K562 (cell line): ENCODE data around the gene COL5A1. TPM values are rescaled to one million over a fixed set of nuclear protein-coding genes. Genes with fewer than 3 reads are reported as not detected.

ENCODE experiments used
- ATAC-seq: fragments of 200-7000 bp; cut with Tn5 transposase; 3 replicates; pipeline ENCODE4 v1.9.1; 2020; ENCODE audit warnings: moderate library complexity
- BruUV-seq: library from RNA; stranded (reverse); fragments of 400-500 nt; replicated peaks from 2 replicates; lab custom pipeline; 2021; lab: Mats Ljungman, UMichigan
- CTCF ChIA-PET: fragments of 300-600 bp; formaldehyde crosslinking; extraction: SDS; loops from one replicate; lab custom pipeline; 2021; ENCODE audit warnings: low intra/inter-chr PET ratio; lab: Yijun Ruan, JAX
- POLR2A ChIA-PET: fragments of 300-600, 350-650 bp; sonication (Branson Sonifier 250); formaldehyde crosslinking; extraction: SDS; loops from one replicate; lab custom pipeline; 2021; ENCODE audit warnings: antibody characterized with exemption, inconsistent platforms; lab: Yijun Ruan, JAX
- DNase-seq, 4 experiments: peaks; one replicate each; pipeline versions ENCODE4 v3.0.0 to v3.0.0-alpha.2; 2011 to 2018; ENCODE audit warnings: low spot score in 3 of 4, mixed read lengths in 3 of 4; ENCODE audit errors: extremely low read depth in 1 of 4
- FAIRE-seq: peaks from 2 replicates; lab custom pipeline; 2011; peaks lifted over from hg19 to GRCh38; lab: Jason Lieb, UNC
- H2AFZ ChIP-seq: 2 replicates; pipeline ENCODE4 v1.6.0; 2011; ENCODE audit warnings: low read depth, low read length, control low read depth, inconsistent platforms
- H3K27ac ChIP-seq: fragments of 200-600 bp; 3 replicates; pipeline ENCODE4 v1.8.0; 2011; ENCODE audit warnings: low read depth, mild to moderate bottlenecking, control low read depth, inconsistent platforms, low read length, moderate library complexity, mixed read lengths; ENCODE audit errors: extremely low read depth
- H3K27me3 ChIP-seq, 2 experiments: fragments of 300-600 bp in 1 of 2; 2 replicates in 1 of 2; 3 replicates in 1 of 2; pipeline versions ENCODE4 v1.6.0 to v1.8.0; 2011; ENCODE audit warnings: inconsistent platforms in 2 of 2, low read length in 2 of 2, mild to moderate bottlenecking in 1 of 2, mixed read lengths in 1 of 2, moderate library complexity in 1 of 2; ENCODE audit not compliant: control insufficient read depth in 2 of 2, insufficient read depth in 2 of 2
- H3K36me3 ChIP-seq: fragments of 300-600 bp; 3 replicates; pipeline ENCODE4 v1.8.0; 2011; ENCODE audit warnings: mild to moderate bottlenecking, low read length, inconsistent platforms; ENCODE audit not compliant: control insufficient read depth, insufficient read depth
- H3K4me1 ChIP-seq, 2 experiments: fragments of 200-600 bp in 1 of 2; replicated peaks in 1 of 2; 2 replicates in 1 of 2; 3 replicates in 1 of 2; pipeline versions ENCODE4 v1.5.1 to v1.8.0; 2011; ENCODE audit warnings: inconsistent platforms in 2 of 2, low read length in 2 of 2, mild to moderate bottlenecking in 1 of 2, mixed read lengths in 1 of 2, moderate library complexity in 1 of 2; ENCODE audit not compliant: control insufficient read depth in 2 of 2, insufficient read depth in 2 of 2
- H3K4me2 ChIP-seq: 2 replicates; pipeline ENCODE4 v1.6.1; 2011; ENCODE audit warnings: low read length, control low read depth, inconsistent platforms, mixed read lengths; ENCODE audit not compliant: insufficient read depth
- H3K4me3 ChIP-seq: fragments of 200-600 bp; sonication (generic), shearing (Covaris generic); 2 replicates; pipeline ENCODE4 v1.5.1; 2016; ENCODE audit warnings: control low read depth, inconsistent platforms
- H3K79me2 ChIP-seq: fragments of 200-600 bp; 3 replicates; pipeline ENCODE4 v1.8.0; 2011; ENCODE audit warnings: low read length, inconsistent platforms; ENCODE audit not compliant: control insufficient read depth, insufficient read depth
- H3K9ac ChIP-seq, 2 experiments: 2 replicates each; pipeline versions ENCODE4 v1.6.0 to v1.6.1; 2011; ENCODE audit warnings: low read depth in 2 of 2, low read length in 2 of 2, control low read depth in 1 of 2, inconsistent platforms in 1 of 2, mild to moderate bottlenecking in 1 of 2, mixed read lengths in 1 of 2; ENCODE audit not compliant: insufficient read depth in 1 of 2
- H3K9me1 ChIP-seq: one replicate; pipeline ENCODE4 v1.6.0; 2011; ENCODE audit warnings: inconsistent platforms, mild to moderate bottlenecking, low read length, moderate library complexity; ENCODE audit not compliant: control insufficient read depth, insufficient read depth
- H3K9me3 ChIP-seq: replicated peaks from 2 replicates; pipeline ENCODE4 v1.5.1; 2011; ENCODE audit warnings: low read depth, low read length, inconsistent platforms; ENCODE audit not compliant: control insufficient read depth, insufficient read depth
- H4K20me1 ChIP-seq: replicated peaks from 2 replicates; pipeline ENCODE4 v1.6.1; 2011; ENCODE audit warnings: low read length, inconsistent platforms, mixed read lengths; ENCODE audit not compliant: control insufficient read depth, insufficient read depth
- BRF1 ChIP-seq: IDR thresholded peaks from 3 replicates; pipeline ENCODE4 v1.6.1; 2011; ENCODE audit warnings: borderline replicate concordance, mild to moderate bottlenecking; ENCODE audit not compliant: insufficient read length; ENCODE audit errors: extremely low read depth
- CHCHD3 ChIP-seq: fragments of 250-450 bp; sonication (Bioruptor Pico); IDR thresholded peaks from 2 replicates; pipeline ENCODE4 v2.1.2; 2022; ENCODE audit warnings: mild to moderate bottlenecking
- CXXC5 ChIP-seq: fragments of 250-450 bp; sonication (Bioruptor Pico); IDR thresholded peaks from 2 replicates; pipeline ENCODE4 v1.8.0; 2022; ENCODE audit warnings: inconsistent platforms, mild to moderate bottlenecking, moderate library complexity
- ETV5 ChIP-seq: sonication (generic); formaldehyde crosslinking; IDR thresholded peaks from 2 replicates; pipeline ENCODE4 v1.4.0; 2020; ENCODE audit warnings: low read depth, mild to moderate bottlenecking, missing genetic modification reagents
- ID3 ChIP-seq, 2 experiments: fragments of 250-450 bp in 1 of 2; fragments of 450-650 bp in 1 of 2; sonication (Bioruptor Pico) in 1 of 2; IDR thresholded peaks; 2 replicates each; pipeline versions ENCODE4 v1.6.1 to v1.8.0; 2016 to 2021; ENCODE audit warnings: mild to moderate bottlenecking in 2 of 2, moderate library complexity in 2 of 2, missing compliant biosample characterization in 1 of 2, missing genetic modification characterization in 1 of 2
- PKNOX1 ChIP-seq: fragments of 450-650 bp; IDR thresholded peaks from 2 replicates; pipeline ENCODE4 v1.6.1; 2016
- TGIF2 ChIP-seq: sonication (generic); formaldehyde crosslinking; IDR thresholded peaks from 2 replicates; pipeline ENCODE4 v1.8.1; 2022; ENCODE audit warnings: mild to moderate bottlenecking, missing genetic modification reagents, moderate library complexity
- ZNF124 ChIP-seq: sonication (generic); formaldehyde crosslinking; IDR thresholded peaks from 2 replicates; pipeline ENCODE4 v1.8.1; 2022; ENCODE audit warnings: missing genetic modification reagents
- WGBS: fragments of 100-300 bp; shearing (Covaris generic); methylation state at CpG from one replicate; pipeline ENCODE4 v1.1.6; 2016; ENCODE audit warnings: low coverage, mixed read lengths; ENCODE audit not compliant: insufficient coverage; ENCODE audit errors: missing lambda C conversion rate; 5-methylcytosine and 5-hydroxymethylcytosine counted together
- in situ Hi-C: fragments of 300-500 bp; cut with MboI; formaldehyde crosslinking; loops from 4 replicates; pipeline ENCODE4 v1.15.0; 2018; ENCODE audit warnings: inconsistent platforms, mixed read lengths
- intact Hi-C: fragments of 100-400 bp; cut with micrococcal nuclease; formaldehyde crosslinking; loops from 2 replicates; pipeline ENCODE4 v1.14.2; 2022
- polyA plus RNA-seq, 8 experiments: library from polyadenylated mRNA; depleted of rRNA in 4 of 8; stranded (reverse) in 5 of 8; unstranded in 3 of 8; fragments of >200 nt; fragmentation: Nextera tagmentation in 2 of 8; fragmentation: Illumina TruSeq in 1 of 8; extraction: Ambion mirVana in 2 of 8; extraction: Trizol in 1 of 8; gene quantifications; 2 replicates each; pipeline versions ENCODE4 v1.2.1 to v1.2.3, GENCODE V29; 2011 to 2014; ENCODE audit warnings: inconsistent platforms in 1 of 8, missing spikeins in 1 of 8
- total RNA-seq, 7 experiments: library from RNA; depleted of rRNA in 6 of 7; stranded (reverse); fragments of >200 nt in 6 of 7; fragmentation: Illumina TruSeq in 2 of 7; extraction: Trizol in 2 of 7; gene quantifications; 2 replicates each; pipeline versions ENCODE4 v1.2.1 to v1.2.3, GENCODE V29; 2011 to 2021; ENCODE audit warnings: low replicate concordance in 1 of 7
- TF ChIP-seq, protein P1 (sequence below): fragments of 250-450 bp; sonication (Bioruptor Pico); IDR thresholded peaks from 2 replicates; pipeline ENCODE4 v1.4.0; 2020; ENCODE audit warnings: mild to moderate bottlenecking, moderate library complexity

Gene COL5A1
- total and polyA plus RNA-seq, 9 of the 15 experiments (the other 6 are each of a cell fraction or from before 2014, with no cell fraction given), result under 0.01 to 0.13 (median 0.04) TPM; not detected in 6

- Histone ChIP-seq H3K4me1 (no peaks in the 10 kb centered on the region), H3K4me3 (no peak overlapping the region)
- under 1% methylated on average over 24 of the region's 25 CpGs for WGBS
- TF ChIP-seq ETV5 (no peak), ZNF124 (no peak), ID3 (CRISPR knock-in tag; IDR thresholded peaks at IDR 0.05) (no peak), ID3 (tag; IDR thresholded peaks at IDR 0.05) (no peak), CXXC5 (CRISPR knock-in tag) (no peak), CHCHD3 (CRISPR knock-in tag) (no peak), TGIF2 (CRISPR knock-in tag) (no peak), PKNOX1 (no peak), BRF1 (no peak)
- TF ChIP-seq, protein P1, sequence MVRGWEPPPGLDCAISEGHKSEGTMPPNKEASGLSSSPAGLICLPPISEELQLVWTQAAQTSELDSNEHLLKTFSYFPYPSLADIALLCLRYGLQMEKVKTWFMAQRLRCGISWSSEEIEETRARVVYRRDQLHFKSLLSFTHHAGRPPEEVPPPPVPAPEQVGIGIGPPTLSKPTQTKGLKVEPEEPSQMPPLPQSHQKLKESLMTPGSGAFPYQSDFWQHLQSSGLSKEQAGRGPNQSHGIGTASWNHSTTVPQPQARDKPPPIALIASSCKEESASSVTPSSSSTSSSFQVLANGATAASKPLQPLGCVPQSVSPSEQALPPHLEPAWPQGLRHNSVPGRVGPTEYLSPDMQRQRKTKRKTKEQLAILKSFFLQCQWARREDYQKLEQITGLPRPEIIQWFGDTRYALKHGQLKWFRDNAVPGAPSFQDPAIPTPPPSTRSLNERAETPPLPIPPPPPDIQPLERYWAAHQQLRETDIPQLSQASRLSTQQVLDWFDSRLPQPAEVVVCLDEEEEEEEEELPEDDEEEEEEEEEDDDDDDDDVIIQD, result no peak
- TF ChIP-seq, all 486 proteins: peak for 0
- Histone ChIP-seq H3K79me2 (no peaks in the 10 kb centered on the region), H3K27ac (no peak overlapping the region), H2AFZ (no peak overlapping the region), H4K20me1 (no peaks in the 10 kb centered on the region), H3K9ac (no peak overlapping the region; a peak in 1 of 4 replicates), H3K27me3 (peaks cover 0 to 19% of the 10 kb centered on the region in 2 experiments; a peak in 2 of 5 replicates), H3K36me3 (no peaks in the 10 kb centered on the region), H3K9me1 (no peaks in the 10 kb centered on the region), H3K9me3 (no peaks in the 10 kb centered on the region; the same call in 1 of the 2 replicates), H3K4me2 (no peak overlapping the region)
- DNase-seq (no peak), ATAC-seq (no peak), FAIRE-seq (no peak)
- intact Hi-C loops, result no loop called here
- ChIA-PET CTCF (no interaction called here), POLR2A (interaction anchor here (1.1 kb wide), 1 partner anchor 33 kb away, joined by 3 read pairs; no protein-coding TSS in a partner anchor)
- BruUV-seq, result no TSS peak
- in situ Hi-C loops, result no loop called here
These were observed 82.8 kb downstream of the COL5A1 start for GRCh38 chr9:134724202-134724911.
